ENCODE results near the gene MPLKIP.

MPLKIP gene

DNA sequence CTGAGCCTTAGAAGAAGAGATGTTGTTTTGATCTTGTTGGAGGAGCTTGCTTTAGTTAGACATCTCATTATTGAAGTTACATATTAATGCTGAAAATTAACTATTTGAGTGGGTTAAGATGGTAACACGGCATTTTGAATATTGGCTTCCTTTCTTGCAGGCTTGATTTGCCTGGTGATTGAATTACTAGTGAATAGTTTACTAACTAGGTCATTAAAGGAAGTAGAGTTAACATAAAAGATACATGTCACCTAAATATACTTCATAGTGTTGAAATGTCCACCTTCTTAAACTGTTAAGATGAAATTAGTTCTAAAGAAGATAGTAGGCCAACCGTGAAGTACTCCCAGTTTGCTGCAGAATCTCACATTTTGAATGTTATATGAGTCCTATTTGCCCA, 18.5 kb downstream of the MPLKIP start:
- DNase-seq (ENCODE audit: low read depth), result no peak
- no peak overlapping the region for H3K4me3 ChIP-seq (ENCODE audit: control insufficient read depth, low read depth, low read length)
- TF ChIP-seq, protein P1, sequence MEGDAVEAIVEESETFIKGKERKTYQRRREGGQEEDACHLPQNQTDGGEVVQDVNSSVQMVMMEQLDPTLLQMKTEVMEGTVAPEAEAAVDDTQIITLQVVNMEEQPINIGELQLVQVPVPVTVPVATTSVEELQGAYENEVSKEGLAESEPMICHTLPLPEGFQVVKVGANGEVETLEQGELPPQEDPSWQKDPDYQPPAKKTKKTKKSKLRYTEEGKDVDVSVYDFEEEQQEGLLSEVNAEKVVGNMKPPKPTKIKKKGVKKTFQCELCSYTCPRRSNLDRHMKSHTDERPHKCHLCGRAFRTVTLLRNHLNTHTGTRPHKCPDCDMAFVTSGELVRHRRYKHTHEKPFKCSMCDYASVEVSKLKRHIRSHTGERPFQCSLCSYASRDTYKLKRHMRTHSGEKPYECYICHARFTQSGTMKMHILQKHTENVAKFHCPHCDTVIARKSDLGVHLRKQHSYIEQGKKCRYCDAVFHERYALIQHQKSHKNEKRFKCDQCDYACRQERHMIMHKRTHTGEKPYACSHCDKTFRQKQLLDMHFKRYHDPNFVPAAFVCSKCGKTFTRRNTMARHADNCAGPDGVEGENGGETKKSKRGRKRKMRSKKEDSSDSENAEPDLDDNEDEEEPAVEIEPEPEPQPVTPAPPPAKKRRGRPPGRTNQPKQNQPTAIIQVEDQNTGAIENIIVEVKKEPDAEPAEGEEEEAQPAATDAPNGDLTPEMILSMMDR (conservative IDR thresholded peaks at IDR 0.05; ENCODE audit: control insufficient read depth, insufficient read depth, low read depth, low read length), result no peak

GRCh38 chr7:40105879-40106473, 28.4 kb downstream of the MPLKIP start:
- TF ChIP-seq, protein P1 (conservative IDR thresholded peaks at IDR 0.05; ENCODE audit: control insufficient read depth, insufficient read depth, low read depth, low read length), result no peak
- no peak overlapping the region for H3K4me3 ChIP-seq (ENCODE audit: control insufficient read depth, low read depth, low read length)
- no peak for DNase-seq (ENCODE audit: low read depth)

DNA sequence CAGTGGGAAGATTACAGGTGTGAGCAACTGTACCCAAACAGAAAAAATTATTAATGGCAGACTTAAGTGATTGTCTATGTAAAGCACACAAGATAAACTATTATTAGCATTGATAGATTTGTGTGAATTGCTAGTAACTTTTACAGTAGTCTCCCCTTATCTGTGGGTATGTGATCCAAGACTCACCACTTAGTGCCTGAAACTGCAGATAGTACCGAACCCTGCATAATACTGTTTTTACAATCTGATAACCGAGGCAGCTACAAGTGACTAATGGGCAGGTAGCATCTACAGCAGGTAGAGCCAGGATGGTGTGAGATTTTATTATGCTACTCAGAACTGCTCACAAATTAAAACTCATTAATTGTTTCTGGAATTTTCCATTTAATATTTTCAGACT, 31.5 kb downstream of the MPLKIP start:
- H3K4me3 ChIP-seq (ENCODE audit: control insufficient read depth, low read depth, low read length), result no peak overlapping the region
- DNase-seq (ENCODE audit: low read depth), result no peak
- TF ChIP-seq, protein P1 (conservative IDR thresholded peaks at IDR 0.05; ENCODE audit: control insufficient read depth, insufficient read depth, low read depth, low read length), result no peak

GRCh38 chr7:40101201-40101600, 33.2 kb downstream of the MPLKIP start:
- DNase-seq (ENCODE audit: low read depth), result no peak
- no peak overlapping the region for H3K4me3 ChIP-seq (ENCODE audit: control insufficient read depth, low read depth, low read length)
- TF ChIP-seq, protein P1 (conservative IDR thresholded peaks at IDR 0.05; ENCODE audit: control insufficient read depth, insufficient read depth, low read depth, low read length), result no peak

GRCh38 chr7:40099837-40100236, 34.6 kb downstream of the MPLKIP start:
- no peak for DNase-seq (ENCODE audit: low read depth)
- TF ChIP-seq, protein P1 (conservative IDR thresholded peaks at IDR 0.05; ENCODE audit: control insufficient read depth, insufficient read depth, low read depth, low read length), result no peak
- H3K4me3 ChIP-seq (ENCODE audit: control insufficient read depth, low read depth, low read length), result no peak overlapping the region

DNA sequence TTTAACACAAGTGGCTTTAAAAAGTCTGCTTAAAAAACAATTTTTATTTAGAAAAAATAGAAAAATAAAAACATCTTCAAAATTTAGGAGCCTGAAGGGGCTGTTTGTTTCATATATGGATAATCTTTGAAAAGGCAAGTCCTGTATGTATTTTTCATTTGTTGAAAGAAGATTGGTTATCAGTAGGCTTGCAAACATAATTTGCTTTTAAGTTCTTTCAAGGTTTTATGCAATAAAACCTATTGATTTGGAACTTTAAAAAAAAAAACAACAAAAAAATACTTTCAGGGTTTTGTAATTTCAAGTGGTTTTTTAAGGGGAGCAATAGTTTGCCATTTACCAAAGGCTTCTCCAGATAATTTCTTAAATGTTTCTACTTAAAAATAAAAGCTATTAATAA, 35.6 kb downstream of the MPLKIP start:
- TF ChIP-seq, protein P1 (conservative IDR thresholded peaks at IDR 0.05; ENCODE audit: control insufficient read depth, insufficient read depth, low read depth, low read length), result no peak
- H3K4me3 ChIP-seq (ENCODE audit: control insufficient read depth, low read depth, low read length), result no peak overlapping the region
- no peak for DNase-seq (ENCODE audit: low read depth)

GRCh38 chr7:40097728-40098127, 36.7 kb downstream of the MPLKIP start:
- TF ChIP-seq, protein P1 (conservative IDR thresholded peaks at IDR 0.05; ENCODE audit: control insufficient read depth, insufficient read depth, low read depth, low read length), result no peak
- H3K4me3 ChIP-seq (ENCODE audit: control insufficient read depth, low read depth, low read length), result no peak overlapping the region
- no peak for DNase-seq (ENCODE audit: low read depth)
